GM12875 (cell line): Measurements from ENCODE around the gene GABRD.

Experiments used
- H3K4me3 ChIP-seq: one replicate; pipeline ENCODE4 v1.5.1; 2011; ENCODE audit warnings: low read depth, low read length, control low read depth
- TF ChIP-seq, protein P1 (sequence below): IDR thresholded peaks from 2 replicates; pipeline ENCODE4 v1.5.1; 2011; ENCODE audit warnings: low read depth, mild to moderate bottlenecking, control low read depth, inconsistent platforms, low read length, moderate library complexity, borderline replicate concordance; ENCODE audit not compliant: insufficient read depth

The GABRD gene

DNA sequence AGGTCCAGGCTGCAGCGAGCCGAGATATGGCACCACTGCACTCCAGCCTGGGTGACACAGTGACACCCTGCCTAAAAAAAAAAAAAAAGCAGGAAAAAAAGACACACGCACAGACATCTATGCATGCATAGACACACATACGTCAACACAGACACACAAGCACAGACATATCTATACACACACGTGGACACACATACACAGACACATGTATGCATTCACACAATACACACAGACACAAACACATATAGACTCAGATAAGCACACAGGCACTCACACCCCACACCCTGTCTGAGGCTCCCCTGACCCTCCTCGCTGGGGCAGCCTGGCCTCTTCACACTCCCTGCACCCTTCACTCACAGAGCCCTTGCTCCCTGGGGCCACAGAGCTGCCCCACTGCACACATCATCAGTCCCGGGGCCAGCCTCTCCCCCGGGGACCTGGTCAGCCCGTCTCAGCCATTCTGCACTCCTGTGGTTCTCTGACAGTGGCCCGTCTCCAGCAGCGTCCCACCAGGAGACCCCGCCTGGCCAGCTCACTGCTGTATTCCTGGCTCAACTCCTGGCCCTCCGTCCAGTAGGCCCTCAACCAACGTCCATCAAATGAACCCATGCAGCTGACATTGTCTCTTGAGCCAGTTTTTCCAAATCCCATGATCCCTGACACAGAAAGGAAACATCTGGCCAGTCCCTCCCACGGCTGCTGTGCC, 26.5 kb downstream of the GABRD start:
- TF ChIP-seq, protein P1, sequence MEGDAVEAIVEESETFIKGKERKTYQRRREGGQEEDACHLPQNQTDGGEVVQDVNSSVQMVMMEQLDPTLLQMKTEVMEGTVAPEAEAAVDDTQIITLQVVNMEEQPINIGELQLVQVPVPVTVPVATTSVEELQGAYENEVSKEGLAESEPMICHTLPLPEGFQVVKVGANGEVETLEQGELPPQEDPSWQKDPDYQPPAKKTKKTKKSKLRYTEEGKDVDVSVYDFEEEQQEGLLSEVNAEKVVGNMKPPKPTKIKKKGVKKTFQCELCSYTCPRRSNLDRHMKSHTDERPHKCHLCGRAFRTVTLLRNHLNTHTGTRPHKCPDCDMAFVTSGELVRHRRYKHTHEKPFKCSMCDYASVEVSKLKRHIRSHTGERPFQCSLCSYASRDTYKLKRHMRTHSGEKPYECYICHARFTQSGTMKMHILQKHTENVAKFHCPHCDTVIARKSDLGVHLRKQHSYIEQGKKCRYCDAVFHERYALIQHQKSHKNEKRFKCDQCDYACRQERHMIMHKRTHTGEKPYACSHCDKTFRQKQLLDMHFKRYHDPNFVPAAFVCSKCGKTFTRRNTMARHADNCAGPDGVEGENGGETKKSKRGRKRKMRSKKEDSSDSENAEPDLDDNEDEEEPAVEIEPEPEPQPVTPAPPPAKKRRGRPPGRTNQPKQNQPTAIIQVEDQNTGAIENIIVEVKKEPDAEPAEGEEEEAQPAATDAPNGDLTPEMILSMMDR: no peak
- H3K4me3 ChIP-seq: no peak overlapping the region

DNA sequence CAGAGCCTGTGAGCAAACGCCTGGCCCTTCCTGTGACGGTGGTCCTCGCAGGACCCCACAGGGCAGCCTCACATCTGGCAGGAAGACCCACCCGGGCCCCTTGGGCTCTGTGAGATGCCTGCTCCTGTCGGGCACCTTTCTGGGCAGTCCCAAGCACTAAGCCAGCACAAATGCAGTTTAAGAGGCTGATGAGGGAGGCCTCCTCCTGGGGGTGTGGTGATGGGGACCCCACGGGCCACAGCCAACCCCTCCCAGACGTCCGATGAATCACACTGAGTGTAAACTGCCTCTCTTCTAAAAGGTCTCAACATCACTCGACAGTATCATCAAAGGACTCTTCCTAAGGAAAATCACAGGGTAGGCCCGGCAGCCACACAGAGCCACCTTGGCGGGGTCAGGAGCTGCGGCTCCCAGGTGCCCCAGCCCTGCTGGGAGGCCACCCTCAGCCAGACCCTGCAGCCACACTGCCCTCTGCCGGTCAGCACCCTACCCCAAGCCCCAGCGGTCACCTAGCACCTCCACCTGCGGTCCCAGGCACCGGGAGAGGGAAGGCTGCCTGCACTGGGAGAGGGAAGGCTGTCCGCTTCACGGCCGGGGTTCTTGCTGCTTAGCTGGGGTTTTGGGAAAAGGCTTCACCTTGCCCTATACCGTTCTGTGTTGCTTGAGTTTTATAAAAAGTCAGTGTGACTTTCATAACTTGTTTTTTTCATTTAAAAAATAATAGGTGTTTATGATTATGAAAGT, 27.2 kb downstream of the GABRD start:
- TF ChIP-seq, protein P1: peak; percentile 79
- H3K4me3 ChIP-seq: no peak overlapping the region

DNA sequence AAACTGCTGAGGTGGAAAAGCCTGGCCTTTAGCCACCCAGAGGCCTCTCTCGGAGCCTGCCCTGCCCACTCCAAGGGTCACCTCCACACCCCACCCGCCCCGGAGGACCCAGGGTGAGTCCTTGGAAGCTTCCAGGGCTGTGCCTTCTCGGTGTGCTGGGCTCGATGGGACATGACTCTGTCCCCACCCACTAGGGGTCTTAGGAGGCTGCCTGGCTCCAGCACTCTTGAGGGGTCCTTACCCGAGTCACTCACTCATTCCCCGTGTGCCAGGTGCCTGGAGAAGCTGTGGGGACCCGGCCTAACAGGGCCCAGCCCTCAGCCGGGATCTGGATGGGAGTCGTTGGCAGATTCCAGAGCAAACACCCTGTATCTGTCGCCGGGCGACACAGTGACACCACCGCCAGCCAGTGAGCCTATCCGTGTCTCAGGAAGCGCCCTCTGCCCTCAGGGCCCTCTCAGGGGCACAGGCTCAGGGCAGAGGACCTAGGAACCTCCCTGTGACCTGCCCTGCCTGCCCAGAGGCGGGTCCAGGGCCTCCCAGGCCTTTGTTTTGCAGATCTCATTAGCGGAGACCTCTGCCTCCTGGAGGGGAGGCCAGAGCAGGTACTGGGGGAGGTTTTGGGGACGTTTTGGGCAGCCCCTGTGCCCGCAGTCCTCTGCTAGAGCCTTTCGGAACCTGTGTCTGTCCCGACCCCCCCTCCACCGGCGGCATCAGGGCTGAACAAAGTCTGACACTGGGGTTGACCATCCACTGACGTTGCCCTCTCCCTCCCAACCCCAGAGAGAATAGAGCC, 28.0 kb downstream of the GABRD start:
- H3K4me3 ChIP-seq: no peak overlapping the region
- TF ChIP-seq, protein P1: no peak

DNA sequence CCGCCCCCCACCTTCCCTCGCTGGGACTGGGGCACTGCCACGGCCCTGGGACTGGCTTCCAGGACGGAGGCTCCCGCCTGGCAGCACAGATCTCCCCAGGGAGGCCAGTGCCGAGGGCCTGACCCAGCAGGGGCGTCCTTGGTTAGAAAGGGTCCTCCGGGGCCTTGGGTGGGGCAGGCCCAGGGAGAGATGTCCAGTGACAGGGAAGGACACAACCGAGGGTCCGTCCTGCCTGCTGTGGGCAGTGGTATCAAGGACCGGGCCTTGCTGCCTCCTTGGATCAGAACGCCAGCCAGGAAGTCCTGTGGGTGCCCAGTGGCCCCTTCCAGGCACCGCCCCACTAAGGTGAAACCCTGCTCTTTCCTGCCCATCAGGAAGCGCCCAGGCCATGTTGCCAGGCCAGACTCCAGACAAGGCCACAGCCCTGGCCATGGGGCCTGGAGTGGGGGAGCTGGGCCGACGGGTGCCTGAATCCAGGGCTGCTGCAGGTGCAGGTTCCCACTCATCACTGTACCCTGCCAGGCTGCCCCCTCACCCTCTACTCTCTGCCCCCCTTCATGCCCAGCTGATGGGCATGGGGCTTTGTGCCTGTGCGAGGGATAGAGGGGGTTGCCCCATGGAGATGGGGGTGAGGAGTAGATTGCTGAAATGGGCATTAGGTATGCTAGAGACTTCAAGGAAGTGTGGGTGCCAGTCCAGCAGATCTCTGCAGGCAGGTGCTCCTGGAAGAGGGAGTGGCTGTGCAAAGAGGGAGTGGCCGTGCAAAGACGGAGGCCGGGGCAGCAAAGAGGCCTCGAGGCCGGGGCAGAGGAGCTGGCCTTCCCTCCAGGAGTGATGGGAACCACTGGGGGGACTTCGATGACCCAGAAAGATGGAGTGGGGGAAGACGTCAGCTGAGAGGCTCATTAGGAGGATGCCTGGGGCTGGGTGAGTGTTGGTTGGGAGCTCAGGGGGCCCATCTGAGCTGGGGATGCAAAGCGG, 28.9 kb downstream of the GABRD start:
- TF ChIP-seq, protein P1: no peak
- no peak overlapping the region for H3K4me3 ChIP-seq

DNA sequence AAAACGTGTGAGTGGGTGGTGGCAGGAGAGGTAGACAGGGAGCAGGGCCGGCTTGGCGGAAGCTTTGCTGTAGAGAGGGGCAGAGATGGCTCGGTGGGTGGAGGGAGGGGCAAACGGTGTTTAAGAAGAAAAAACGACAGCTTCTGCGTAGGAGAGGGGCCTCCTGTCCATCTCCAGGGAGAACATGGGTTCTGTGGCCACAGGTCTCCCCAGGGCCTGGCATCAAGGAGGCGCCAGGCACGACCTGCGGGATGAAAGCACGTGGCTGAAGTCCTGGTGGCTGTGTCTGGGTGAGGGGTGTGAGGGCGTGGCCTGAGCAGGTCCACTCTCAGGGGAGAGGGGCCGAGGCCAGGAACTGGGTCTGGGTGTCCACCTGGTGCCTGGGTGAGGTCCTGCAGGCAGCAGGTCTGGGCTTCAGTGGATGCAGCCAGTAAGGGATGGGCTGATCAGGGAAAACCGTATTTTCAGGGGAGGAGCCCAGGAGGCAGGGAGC, 30.1 kb downstream of the GABRD start:
- H3K4me3 ChIP-seq: no peak overlapping the region
- TF ChIP-seq, protein P1: no peak

DNA sequence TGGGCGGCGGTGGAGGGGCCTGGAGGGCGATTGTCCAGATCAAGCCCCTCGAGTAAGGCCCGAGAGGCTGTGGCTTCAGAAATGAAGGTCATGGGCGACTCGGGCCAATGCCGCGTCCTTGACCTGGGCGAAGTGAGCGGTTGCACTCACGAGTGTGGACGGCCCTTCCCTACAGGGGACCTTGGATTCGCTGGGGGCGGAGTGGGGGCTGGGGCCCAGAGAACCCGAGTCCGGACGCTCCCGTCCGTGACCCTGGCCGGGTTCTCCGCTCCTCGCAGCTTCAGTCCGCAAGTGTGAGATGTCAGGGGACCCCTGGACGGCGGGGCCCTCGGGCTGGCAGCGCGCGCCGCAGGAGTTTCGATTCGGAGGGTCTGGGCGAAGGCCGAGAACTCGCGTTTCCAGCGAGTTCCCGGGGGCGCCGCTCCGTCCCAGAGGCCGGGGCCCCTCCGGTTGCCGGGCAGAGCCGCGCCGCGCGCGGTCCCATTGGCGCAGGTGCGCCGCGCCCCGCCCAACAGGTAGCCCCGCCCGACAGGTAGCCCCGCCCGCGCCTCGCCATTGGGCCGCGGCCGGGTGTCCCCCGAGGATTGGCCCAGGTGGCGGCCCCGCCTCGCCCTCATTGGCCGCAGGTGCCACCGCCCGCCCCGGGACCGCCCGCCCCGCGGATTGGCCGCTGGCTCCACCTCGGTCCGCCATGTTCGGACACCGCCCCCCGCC, 30.7 kb downstream of the GABRD start, which contains the start of gene PRKCZ:
Gene PRKCZ, plus strand, starts transcription at position 694 of the 714 bp plus-strand sequence. CDS start 220 bp downstream, outside the sequence.
- TF ChIP-seq, protein P1: no peak
- no peak within 1 kb of the TSS for H3K4me3 ChIP-seq
